GM12878 (cell line): Measurements from ENCODE around the gene CDKN2B-AS1. TPM values are rescaled to one million over a fixed set of nuclear protein-coding genes. Genes with fewer than 3 reads are reported as not detected.
A peak's percentile ranks its signal among the peaks of the same experiment; 100 is the strongest.

ENCODE experiments used
- ATAC-seq: fragments of 200-7000 bp; cut with Tn5 transposase; 3 replicates; pipeline ENCODE4 v1.9.1; 2020; ENCODE audit warnings: mild to moderate bottlenecking, moderate library complexity
- BruUV-seq: library from RNA; stranded (reverse); fragments of 400-500 nt; replicated peaks from 2 replicates; lab custom pipeline; 2021; lab: Mats Ljungman, UMichigan
- CTCF ChIA-PET: fragments of 300-600 bp; sonication (Branson Sonifier 250); formaldehyde crosslinking; extraction: SDS; loops from one replicate; lab custom pipeline; 2021; ENCODE audit warnings: inconsistent platforms; lab: Yijun Ruan, JAX
- POLR2A ChIA-PET: fragments of 350-600 bp; formaldehyde crosslinking; extraction: SDS; loops from one replicate; lab custom pipeline; 2021; ENCODE audit warnings: inconsistent platforms; lab: Charles Lee
- RAD21 ChIA-PET: fragments of 300-600 bp; sonication (Branson Sonifier 250); formaldehyde crosslinking; loops from one replicate; lab custom pipeline; 2023; ENCODE audit warnings: antibody characterized with exemption; ENCODE audit not compliant: unreplicated experiment; lab: Charles Lee
- SMC1A ChIA-PET: fragments of 300-600 bp; sonication (Branson Sonifier 250); formaldehyde crosslinking; loops from one replicate; lab custom pipeline; 2023; ENCODE audit not compliant: unreplicated experiment, uncharacterized antibody; lab: Charles Lee
- DNase-seq: peaks from one replicate; pipeline ENCODE4 v3.0.0-alpha.2; 2011; ENCODE audit warnings: low read depth, low spot score
- FAIRE-seq: peaks from 3 replicates; lab custom pipeline; 2011; peaks lifted over from hg19 to GRCh38; lab: Jason Lieb, UNC
- H2AFZ ChIP-seq: 2 replicates; pipeline ENCODE4 v1.6.0; 2011; ENCODE audit warnings: low read depth, low read length, control low read depth; ENCODE audit not compliant: control insufficient read depth
- H3K27ac ChIP-seq: 2 replicates; pipeline ENCODE4 v1.5.1; 2011; ENCODE audit warnings: control low read depth; ENCODE audit not compliant: control insufficient read depth, insufficient read depth
- H3K27me3 ChIP-seq, 2 experiments: replicated peaks in 1 of 2; 2 replicates each; pipeline versions ENCODE4 v1.6.0 to v1.6.1; 2011; ENCODE audit warnings: low read length in 1 of 2; ENCODE audit not compliant: control insufficient read depth in 2 of 2, insufficient read depth in 2 of 2
- H3K36me3 ChIP-seq, 2 experiments: 2 replicates each; pipeline ENCODE4 v1.5.1; 2011; ENCODE audit warnings: low read length in 1 of 2; ENCODE audit not compliant: control insufficient read depth in 2 of 2, insufficient read depth in 2 of 2
- H3K4me1 ChIP-seq: 2 replicates; pipeline ENCODE4 v1.6.1; 2011; ENCODE audit warnings: mild to moderate bottlenecking, low read length, moderate library complexity, mixed read lengths; ENCODE audit not compliant: control insufficient read depth, insufficient read depth
- H3K4me2 ChIP-seq: 2 replicates; pipeline ENCODE4 v1.6.0; 2011; ENCODE audit warnings: control low read depth; ENCODE audit not compliant: control insufficient read depth, insufficient read depth
- H3K4me3 ChIP-seq: fragments of 200-600 bp; sonication (generic); 2 replicates; pipeline ENCODE4 v1.5.1; 2016
- H3K79me2 ChIP-seq: 2 replicates; pipeline ENCODE4 v1.6.0; 2011; ENCODE audit warnings: low read length; ENCODE audit not compliant: control insufficient read depth, insufficient read depth
- H3K9ac ChIP-seq: 2 replicates; pipeline ENCODE4 v1.8.0; 2011; ENCODE audit warnings: low read length, control low read depth, mixed read lengths; ENCODE audit not compliant: control insufficient read depth, insufficient read depth
- H3K9me3 ChIP-seq: replicated peaks from 3 replicates; pipeline ENCODE4 v1.5.1; 2011; ENCODE audit warnings: mild to moderate bottlenecking, low read length; ENCODE audit not compliant: control insufficient read depth, insufficient read depth
- H4K20me1 ChIP-seq: 2 replicates; pipeline ENCODE4 v1.6.0; 2011; ENCODE audit not compliant: control insufficient read depth, insufficient read depth
- BHLHE40 ChIP-seq, 2 experiments: fragments of 450-650 bp in 1 of 2; IDR thresholded peaks; 2 replicates each; pipeline ENCODE4 v1.6.1; 2011 to 2017; ENCODE audit warnings: low read depth in 2 of 2, borderline replicate concordance in 1 of 2, improper control_type of control experiment in 1 of 2, low read length in 1 of 2, mild to moderate bottlenecking in 1 of 2
- CBFB ChIP-seq: IDR thresholded peaks from 2 replicates; pipeline ENCODE4 v1.6.1; 2016; ENCODE audit warnings: antibody characterized with exemption, low read depth
- CHD2 ChIP-seq: IDR thresholded peaks from 2 replicates; pipeline ENCODE4 v1.6.1; 2011; ENCODE audit warnings: low read depth, low read length, improper control_type of control experiment, borderline replicate concordance
- CTCF ChIP-seq, 3 experiments: IDR thresholded peaks in 2 of 3; conservative IDR thresholded peaks in 1 of 3; 2 replicates each; pipeline ENCODE4 v1.5.1; 2011; ENCODE audit warnings: low read depth in 3 of 3, low read length in 3 of 3, mild to moderate bottlenecking in 3 of 3, control low read depth in 2 of 3, moderate library complexity in 2 of 3, inconsistent platforms in 1 of 3, mixed read lengths in 1 of 3; ENCODE audit not compliant: control insufficient read depth in 2 of 3, insufficient read depth in 1 of 3; ENCODE audit errors: extremely low read depth in 1 of 3
- IKZF1 ChIP-seq: fragments of 450-650 bp; conservative IDR thresholded peaks from 2 replicates; pipeline ENCODE4 v1.6.1; 2017; ENCODE audit warnings: antibody characterized with exemption, mild to moderate bottlenecking
- KDM1A ChIP-seq: fragments of 200-600 bp; sonication (generic); IDR thresholded peaks from 2 replicates; pipeline ENCODE4 v1.6.1; 2016; ENCODE audit warnings: borderline replicate concordance
- RAD21 ChIP-seq: IDR thresholded peaks from 2 replicates; pipeline ENCODE4 v1.6.1; 2011; ENCODE audit warnings: mild to moderate bottlenecking, low read depth, low read length, moderate library complexity; ENCODE audit not compliant: insufficient read depth
- SMC3 ChIP-seq: IDR thresholded peaks from 2 replicates; pipeline ENCODE4 v1.6.1; 2011; ENCODE audit warnings: low read length, improper control_type of control experiment, borderline replicate concordance
- WGBS: methylation state at CpG from one replicate; pipeline ENCODE4 v1.1.6; 2016; ENCODE audit warnings: low lambda C conversion rate; ENCODE audit not compliant: insufficient replicate concordance, insufficient coverage; ENCODE audit errors: missing lambda C conversion rate; 5-methylcytosine and 5-hydroxymethylcytosine counted together
- in situ Hi-C: fragments of 300-500 bp; cut with MboI; formaldehyde crosslinking; loops from 9 replicates; pipeline ENCODE4 v1.14.3; 2018; ENCODE audit warnings: mixed read lengths
- intact Hi-C: fragments of 100-400 bp; cut with micrococcal nuclease; formaldehyde crosslinking; loops from one replicate; pipeline ENCODE4 v1.14.2; 2022; ENCODE audit not compliant: unreplicated experiment
- polyA plus RNA-seq, 11 experiments: library from polyadenylated mRNA; depleted of rRNA in 4 of 11; unstranded in 6 of 11; stranded (reverse) in 5 of 11; fragments of >200 nt; fragmentation: Nextera tagmentation in 4 of 11; fragmentation: Illumina TruSeq in 1 of 11; extraction: Ambion mirVana in 4 of 11; extraction: Trizol in 1 of 11; gene quantifications; 1 replicate in 1 of 11; 2 replicates in 10 of 11; pipeline versions ENCODE4 v1.2.1 to v1.2.3, GENCODE V29; 2011 to 2016; ENCODE audit warnings: inconsistent platforms in 2 of 11, missing spikeins in 2 of 11, low read depth in 1 of 11
- total RNA-seq, 4 experiments: library from RNA; depleted of rRNA in 3 of 4; stranded (reverse); fragments of >200 nt in 3 of 4; fragmentation: Illumina TruSeq in 1 of 4; extraction: Trizol in 1 of 4; gene quantifications; 2 replicates each; pipeline versions ENCODE4 v1.2.1 to v1.2.3, GENCODE V29; 2013 to 2021

The CDKN2B-AS1 gene
- total and polyA plus RNA-seq, 10 of the 15 experiments (the other 5 are each of a cell fraction or from before 2014, with no cell fraction given): 0.22 to 2.2 (median 1.0) TPM; not detected in 1

GRCh38 chr9:21965401-21965951 lies 29.1 kb upstream of the CDKN2B-AS1 start:
- peak; percentile 96 for ATAC-seq
- Histone ChIP-seq H3K27me3 (peaks cover 0 to 8% of the 10 kb centered on the region in 2 experiments; a peak in 2 of 4 replicates), H3K36me3 (no peaks in the 10 kb centered on the region), H3K4me3 (peak overlapping the region; percentile 57), H2AFZ (peak overlapping the region; percentile 74), H3K4me2 (peak overlapping the region; percentile 89), H4K20me1 (no peaks in the 10 kb centered on the region), H3K9ac (peak overlapping the region; percentile 45; the same call in 1 of the 2 replicates), H3K27ac (no peak overlapping the region), H3K9me3 (peaks cover 8% of the 10 kb centered on the region; the same call in 2 of the 3 replicates), H3K4me1 (peaks cover 8% of the 10 kb centered on the region), H3K79me2 (no peaks in the 10 kb centered on the region)
- SMC1A ChIA-PET: interaction anchor here (0.6 kb wide), 1 partner anchor 43 kb away, joined by 3 read pairs; no protein-coding TSS in a partner anchor
- WGBS: 9% methylated on average over 30 of the region's 30 CpGs
- RAD21 ChIA-PET: no interaction called here
- BruUV-seq: no TSS peak
- in situ Hi-C loops (loop anchor here (5.0 kb wide), 1 partner anchor 52 kb away; no protein-coding TSS in a partner anchor), intact Hi-C loops (loop anchor here (1.0 kb wide), 1 partner anchor 152 kb away; no protein-coding TSS in a partner anchor)
- CTCF ChIA-PET: interaction anchor here (0.9 kb wide), 2 partner anchors 42 to 72 kb away, joined by 3 read pairs; no protein-coding TSS in a partner anchor
- no peak for DNase-seq
- FAIRE-seq: no peak
- TF ChIP-seq CTCF (IDR thresholded peaks at IDR 0.05 in 2 of 3, conservative IDR thresholded peaks at IDR 0.05 in 1 of 3; ENCODE audit: control insufficient read depth in 2 of 3, extremely low read depth in 1 of 3, insufficient read depth in 1 of 3, low read depth in 3 of 3, low read length in 3 of 3) (peak; percentile 44 to 57 (median 47)), CBFB (peak; percentile 3; the same call in 1 of the 2 replicates), SMC3 (peak; percentile 24; the same call in 1 of the 2 replicates), KDM1A (no peak), BHLHE40 (IDR thresholded peaks at IDR 0.05; ENCODE audit: borderline replicate concordance in 1 of 2, low read depth in 2 of 2, low read length in 1 of 2) (no peak), IKZF1 (peak; percentile 11; the same call in 1 of the 2 replicates), CHD2 (0 out of 2 replicates have a peak, but pooled peaks have one; percentile 14), RAD21 (peak; percentile 52)
- POLR2A ChIA-PET: no interaction called here
